Measurements from ENCODE around the gene HOXC10.

DNA sequence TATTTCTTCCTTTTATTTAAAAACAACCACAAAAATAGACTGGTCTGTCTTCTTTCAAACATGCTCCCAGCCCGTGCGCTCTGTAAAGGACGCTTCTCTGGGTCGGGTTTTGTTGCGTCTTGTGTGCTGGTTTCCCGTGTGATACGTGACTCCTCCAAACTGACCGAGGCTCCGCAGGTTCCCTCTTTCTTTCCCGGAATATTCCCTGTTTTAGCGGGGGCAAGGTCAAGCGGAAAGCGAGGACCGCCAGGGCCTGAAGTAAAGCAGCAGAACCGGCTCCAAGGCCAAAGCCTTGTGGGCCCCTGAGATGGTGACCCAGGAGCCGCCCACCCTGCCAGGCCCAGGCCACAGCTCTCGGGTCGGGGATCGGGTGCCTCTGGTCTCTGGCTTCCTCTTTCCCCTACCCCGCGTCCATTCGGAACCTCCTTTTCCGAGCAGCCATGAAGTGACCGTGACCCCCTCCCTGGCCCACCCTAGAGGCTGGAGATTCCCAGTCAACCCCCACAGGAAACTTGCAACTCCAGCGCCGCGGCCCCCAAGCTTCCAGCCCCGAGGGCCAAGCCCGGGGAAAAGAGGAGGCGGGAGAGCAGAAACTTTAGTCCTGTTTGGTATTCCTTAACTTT is 885 bp upstream of the HOXC10 start:
- TF ChIP-seq, protein P1, sequence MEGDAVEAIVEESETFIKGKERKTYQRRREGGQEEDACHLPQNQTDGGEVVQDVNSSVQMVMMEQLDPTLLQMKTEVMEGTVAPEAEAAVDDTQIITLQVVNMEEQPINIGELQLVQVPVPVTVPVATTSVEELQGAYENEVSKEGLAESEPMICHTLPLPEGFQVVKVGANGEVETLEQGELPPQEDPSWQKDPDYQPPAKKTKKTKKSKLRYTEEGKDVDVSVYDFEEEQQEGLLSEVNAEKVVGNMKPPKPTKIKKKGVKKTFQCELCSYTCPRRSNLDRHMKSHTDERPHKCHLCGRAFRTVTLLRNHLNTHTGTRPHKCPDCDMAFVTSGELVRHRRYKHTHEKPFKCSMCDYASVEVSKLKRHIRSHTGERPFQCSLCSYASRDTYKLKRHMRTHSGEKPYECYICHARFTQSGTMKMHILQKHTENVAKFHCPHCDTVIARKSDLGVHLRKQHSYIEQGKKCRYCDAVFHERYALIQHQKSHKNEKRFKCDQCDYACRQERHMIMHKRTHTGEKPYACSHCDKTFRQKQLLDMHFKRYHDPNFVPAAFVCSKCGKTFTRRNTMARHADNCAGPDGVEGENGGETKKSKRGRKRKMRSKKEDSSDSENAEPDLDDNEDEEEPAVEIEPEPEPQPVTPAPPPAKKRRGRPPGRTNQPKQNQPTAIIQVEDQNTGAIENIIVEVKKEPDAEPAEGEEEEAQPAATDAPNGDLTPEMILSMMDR (IDR thresholded peaks at IDR 0.05) = no peak
- TF ChIP-seq SIN3A (IDR thresholded peaks at IDR 0.05; ENCODE audit: borderline replicate concordance, insufficient read depth, low read depth, low read length) (no peak), POLR2AphosphoS5 (IDR thresholded peaks at IDR 0.05; ENCODE audit: low read depth, low read length) (peak; percentile 29; the same call in 1 of the 2 replicates)
- TF ChIP-seq, protein P2, sequence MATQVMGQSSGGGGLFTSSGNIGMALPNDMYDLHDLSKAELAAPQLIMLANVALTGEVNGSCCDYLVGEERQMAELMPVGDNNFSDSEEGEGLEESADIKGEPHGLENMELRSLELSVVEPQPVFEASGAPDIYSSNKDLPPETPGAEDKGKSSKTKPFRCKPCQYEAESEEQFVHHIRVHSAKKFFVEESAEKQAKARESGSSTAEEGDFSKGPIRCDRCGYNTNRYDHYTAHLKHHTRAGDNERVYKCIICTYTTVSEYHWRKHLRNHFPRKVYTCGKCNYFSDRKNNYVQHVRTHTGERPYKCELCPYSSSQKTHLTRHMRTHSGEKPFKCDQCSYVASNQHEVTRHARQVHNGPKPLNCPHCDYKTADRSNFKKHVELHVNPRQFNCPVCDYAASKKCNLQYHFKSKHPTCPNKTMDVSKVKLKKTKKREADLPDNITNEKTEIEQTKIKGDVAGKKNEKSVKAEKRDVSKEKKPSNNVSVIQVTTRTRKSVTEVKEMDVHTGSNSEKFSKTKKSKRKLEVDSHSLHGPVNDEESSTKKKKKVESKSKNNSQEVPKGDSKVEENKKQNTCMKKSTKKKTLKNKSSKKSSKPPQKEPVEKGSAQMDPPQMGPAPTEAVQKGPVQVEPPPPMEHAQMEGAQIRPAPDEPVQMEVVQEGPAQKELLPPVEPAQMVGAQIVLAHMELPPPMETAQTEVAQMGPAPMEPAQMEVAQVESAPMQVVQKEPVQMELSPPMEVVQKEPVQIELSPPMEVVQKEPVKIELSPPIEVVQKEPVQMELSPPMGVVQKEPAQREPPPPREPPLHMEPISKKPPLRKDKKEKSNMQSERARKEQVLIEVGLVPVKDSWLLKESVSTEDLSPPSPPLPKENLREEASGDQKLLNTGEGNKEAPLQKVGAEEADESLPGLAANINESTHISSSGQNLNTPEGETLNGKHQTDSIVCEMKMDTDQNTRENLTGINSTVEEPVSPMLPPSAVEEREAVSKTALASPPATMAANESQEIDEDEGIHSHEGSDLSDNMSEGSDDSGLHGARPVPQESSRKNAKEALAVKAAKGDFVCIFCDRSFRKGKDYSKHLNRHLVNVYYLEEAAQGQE (IDR thresholded peaks at IDR 0.05; ENCODE audit: insufficient read depth in 1 of 2, low read depth in 2 of 2, low read length in 1 of 2) = no peak

Measured in Panc1 (cell line).